Neural progenitor cell (in vitro differentiated cells): Measurements from ENCODE around the gene ACP5. TPM values are rescaled to one million over a fixed set of nuclear protein-coding genes. Genes with fewer than 3 reads are reported as not detected.
A peak's percentile ranks its signal among the peaks of the same experiment; 100 is the strongest.

Source experiments
- DNase-seq: peaks from one replicate; pipeline ENCODE4 v3.0.0-alpha.2; 2016; ENCODE audit warnings: low spot score
- H2AFZ ChIP-seq: fragments of 200-600 bp; sonication (generic); replicated peaks from 2 replicates; pipeline ENCODE4 v1.6.1; 2016; ENCODE audit warnings: antibody characterized with exemption
- H3F3A ChIP-seq: fragments of 200-600 bp; sonication (generic); 2 replicates; pipeline ENCODE4 v1.6.1; 2016; ENCODE audit warnings: antibody characterized with exemption, low read depth
- H3K27ac ChIP-seq: fragments of 200-600 bp; sonication (generic); 2 replicates; pipeline ENCODE4 v1.5.1; 2016; ENCODE audit warnings: mild to moderate bottlenecking
- H3K27me3 ChIP-seq: fragments of 200-600 bp; sonication (generic); 2 replicates; pipeline ENCODE4 v1.6.1; 2016; ENCODE audit warnings: mild to moderate bottlenecking, moderate library complexity
- H3K36me3 ChIP-seq: fragments of 200-600 bp; sonication (generic); 2 replicates; pipeline ENCODE4 v1.5.1; 2016
- H3K4me1 ChIP-seq: fragments of 200-600 bp; sonication (generic); 2 replicates; pipeline ENCODE4 v1.6.1; 2016; ENCODE audit warnings: mixed run types
- H3K4me2 ChIP-seq: fragments of 200-600 bp; sonication (generic); 2 replicates; pipeline ENCODE4 v1.6.1; 2016
- H3K4me3 ChIP-seq: fragments of 200-600 bp; sonication (generic); 2 replicates; pipeline ENCODE4 v1.5.1; 2016
- H3K79me2 ChIP-seq: fragments of 200-600 bp; sonication (generic); 2 replicates; pipeline ENCODE4 v1.6.1; 2016; ENCODE audit warnings: low read depth
- H3K9ac ChIP-seq: fragments of 200-600 bp; sonication (generic); 2 replicates; pipeline ENCODE4 v1.6.1; 2016
- H3K9me3 ChIP-seq: fragments of 200-600 bp; sonication (generic); 2 replicates; pipeline ENCODE4 v1.5.1; 2016; ENCODE audit warnings: low read depth
- H4K20me1 ChIP-seq: fragments of 200-600 bp; sonication (generic); 2 replicates; pipeline ENCODE4 v1.6.1; 2016; ENCODE audit warnings: low read depth
- H3K27ac Mint-ChIP-seq: 3 replicates; pipeline ENCODE4 v1.8.0; 2021; ENCODE audit warnings: mixed read lengths
- H3K27me3 Mint-ChIP-seq: 2 replicates; pipeline ENCODE4 v1.8.0; 2022; ENCODE audit warnings: low read depth, mild to moderate bottlenecking, inconsistent platforms, moderate library complexity, mixed read lengths; ENCODE audit not compliant: insufficient read depth
- H3K36me3 Mint-ChIP-seq: 3 replicates; pipeline ENCODE4 v1.8.0; 2021; ENCODE audit warnings: mixed read lengths
- H3K4me1 Mint-ChIP-seq: 3 replicates; pipeline ENCODE4 v1.8.0; 2021; ENCODE audit warnings: mixed read lengths
- H3K4me3 Mint-ChIP-seq: 3 replicates; pipeline ENCODE4 v1.8.0; 2021; ENCODE audit warnings: mild to moderate bottlenecking, moderate library complexity, mixed read lengths
- H3K9me3 Mint-ChIP-seq: 3 replicates; pipeline ENCODE4 v1.8.0; 2020; ENCODE audit warnings: mixed read lengths
- EZH2 ChIP-seq: fragments of 200-600 bp; sonication (generic); IDR thresholded peaks from 2 replicates; pipeline ENCODE4 v1.6.1; 2017; ENCODE audit warnings: antibody characterized with exemption, mild to moderate bottlenecking, moderate library complexity
- EZH2phosphoT487 ChIP-seq: fragments of 200-600 bp; sonication (generic); IDR thresholded peaks from 2 replicates; pipeline ENCODE4 v1.6.1; 2017; ENCODE audit warnings: antibody characterized with exemption
- total RNA-seq: library from RNA; depleted of rRNA; stranded (reverse); fragments of >200 nt; gene quantifications from 2 replicates; pipeline ENCODE4 v1.2.3, GENCODE V29; 2015; ENCODE audit warnings: low replicate concordance
- TF ChIP-seq, protein P1 (sequence below): fragments of 200-600 bp; sonication (generic); IDR thresholded peaks from 2 replicates; pipeline ENCODE4 v1.5.1; 2017; ENCODE audit warnings: antibody characterized with exemption, mild to moderate bottlenecking

ACP5 gene
- total RNA-seq, 1 donor from 2014 or later: 0.11 TPM

DNA sequence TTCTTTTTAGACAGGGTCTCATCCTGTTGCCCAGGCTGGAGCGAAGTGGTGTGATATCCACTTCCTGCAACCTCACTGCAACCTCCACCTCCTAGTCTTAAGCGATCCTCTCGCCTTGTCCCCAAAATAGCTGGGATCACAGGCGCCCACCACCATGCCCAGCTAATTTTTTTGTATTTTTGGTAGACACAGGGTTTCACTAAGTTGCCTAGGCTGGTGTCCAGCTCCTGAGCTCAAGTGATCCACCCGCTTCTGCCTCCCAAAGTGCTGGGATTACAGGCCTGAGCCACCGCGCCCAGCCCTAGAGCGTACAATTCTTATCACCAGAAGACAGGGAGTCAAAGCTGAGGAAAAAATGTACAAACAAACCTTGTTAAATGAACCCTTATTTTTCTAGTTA, 13.9 kb downstream of the ACP5 start:
- no peaks in the 10 kb centered on the region for H3K4me1 ChIP-seq
- Mint-ChIP-seq H3K4me1 (peaks cover 13% of the 10 kb centered on the region), H3K27me3 (peaks cover 2% of the 10 kb centered on the region), H3K9me3 (no peaks in the 10 kb centered on the region), H3K4me3 (no peak overlapping the region), H3K27ac (no peak overlapping the region), H3K36me3 (no peaks in the 10 kb centered on the region)
- peaks cover 2% of the 10 kb centered on the region for H4K20me1 ChIP-seq
- no peak overlapping the region for H3K4me2 ChIP-seq
- H3K4me3 ChIP-seq: no peak overlapping the region
- no peak overlapping the region for H3K27ac ChIP-seq
- H3K27me3 ChIP-seq: no peaks in the 10 kb centered on the region
- H3K79me2 ChIP-seq: peaks cover 4% of the 10 kb centered on the region
- no peaks in the 10 kb centered on the region for H3K9me3 ChIP-seq
- peaks cover 4% of the 10 kb centered on the region for H3F3A ChIP-seq
- no peak for TF ChIP-seq EZH2phosphoT487
- no peak for TF ChIP-seq EZH2
- TF ChIP-seq, protein P1, sequence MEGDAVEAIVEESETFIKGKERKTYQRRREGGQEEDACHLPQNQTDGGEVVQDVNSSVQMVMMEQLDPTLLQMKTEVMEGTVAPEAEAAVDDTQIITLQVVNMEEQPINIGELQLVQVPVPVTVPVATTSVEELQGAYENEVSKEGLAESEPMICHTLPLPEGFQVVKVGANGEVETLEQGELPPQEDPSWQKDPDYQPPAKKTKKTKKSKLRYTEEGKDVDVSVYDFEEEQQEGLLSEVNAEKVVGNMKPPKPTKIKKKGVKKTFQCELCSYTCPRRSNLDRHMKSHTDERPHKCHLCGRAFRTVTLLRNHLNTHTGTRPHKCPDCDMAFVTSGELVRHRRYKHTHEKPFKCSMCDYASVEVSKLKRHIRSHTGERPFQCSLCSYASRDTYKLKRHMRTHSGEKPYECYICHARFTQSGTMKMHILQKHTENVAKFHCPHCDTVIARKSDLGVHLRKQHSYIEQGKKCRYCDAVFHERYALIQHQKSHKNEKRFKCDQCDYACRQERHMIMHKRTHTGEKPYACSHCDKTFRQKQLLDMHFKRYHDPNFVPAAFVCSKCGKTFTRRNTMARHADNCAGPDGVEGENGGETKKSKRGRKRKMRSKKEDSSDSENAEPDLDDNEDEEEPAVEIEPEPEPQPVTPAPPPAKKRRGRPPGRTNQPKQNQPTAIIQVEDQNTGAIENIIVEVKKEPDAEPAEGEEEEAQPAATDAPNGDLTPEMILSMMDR: no peak
- H2AFZ ChIP-seq: no peak overlapping the region
- no peaks in the 10 kb centered on the region for H3K36me3 ChIP-seq
- no peak for DNase-seq
- H3K9ac ChIP-seq: no peak overlapping the region

DNA sequence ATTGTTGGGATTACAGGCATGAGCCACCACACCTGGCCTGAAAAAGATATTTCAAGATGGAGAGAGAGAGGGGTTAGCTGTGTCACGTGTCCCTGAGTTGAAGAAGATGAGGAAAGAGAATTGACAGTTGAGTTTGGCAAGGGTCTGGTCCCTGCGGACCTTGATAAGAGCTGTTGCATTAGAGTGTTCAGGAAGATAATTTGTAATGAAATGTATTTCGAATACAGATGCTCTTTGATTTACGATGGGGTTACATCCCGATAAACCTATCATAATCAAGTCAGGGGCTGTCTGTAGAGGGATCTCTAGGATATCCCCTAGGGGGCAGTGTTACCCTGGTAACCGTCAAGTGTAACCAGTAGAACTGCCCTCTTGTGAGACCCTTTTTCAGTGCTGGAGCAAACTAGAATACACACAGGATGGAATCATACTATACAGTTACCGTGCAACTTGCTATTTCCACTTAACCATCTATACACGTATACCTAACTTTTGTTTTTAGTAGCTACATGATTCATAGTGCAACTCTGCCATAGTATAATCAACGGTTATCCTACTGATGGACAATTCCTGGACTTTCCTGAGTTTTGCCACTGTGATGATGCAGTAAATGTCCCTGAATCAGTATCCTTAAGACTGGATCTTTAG, 16.9 kb downstream of the ACP5 start:
- Histone ChIP-seq H3K36me3 (no peaks in the 10 kb centered on the region), H3K9me3 (no peaks in the 10 kb centered on the region), H3K27me3 (no peaks in the 10 kb centered on the region), H3K4me3 (no peak overlapping the region), H3K9ac (no peak overlapping the region), H3K27ac (no peak overlapping the region), H3K4me1 (peaks cover 5% of the 10 kb centered on the region), H3K4me2 (peak overlapping the region; percentile 89), H2AFZ (no peak overlapping the region), H3F3A (peaks cover 4% of the 10 kb centered on the region), H4K20me1 (peaks cover 22% of the 10 kb centered on the region), H3K79me2 (peaks cover 34% of the 10 kb centered on the region)
- TF ChIP-seq, protein P1: peak; percentile 86
- TF ChIP-seq EZH2 (no peak), EZH2phosphoT487 (no peak)
- peaks cover 26% of the 10 kb centered on the region for H3K4me1 Mint-ChIP-seq
- no peaks in the 10 kb centered on the region for H3K9me3 Mint-ChIP-seq
- peak overlapping the region; percentile 78 for H3K4me3 Mint-ChIP-seq
- peaks cover 2% of the 10 kb centered on the region for H3K27me3 Mint-ChIP-seq
- H3K27ac Mint-ChIP-seq: no peak overlapping the region
- peak; percentile 91 for DNase-seq
- H3K36me3 Mint-ChIP-seq: peaks cover 5% of the 10 kb centered on the region

DNA sequence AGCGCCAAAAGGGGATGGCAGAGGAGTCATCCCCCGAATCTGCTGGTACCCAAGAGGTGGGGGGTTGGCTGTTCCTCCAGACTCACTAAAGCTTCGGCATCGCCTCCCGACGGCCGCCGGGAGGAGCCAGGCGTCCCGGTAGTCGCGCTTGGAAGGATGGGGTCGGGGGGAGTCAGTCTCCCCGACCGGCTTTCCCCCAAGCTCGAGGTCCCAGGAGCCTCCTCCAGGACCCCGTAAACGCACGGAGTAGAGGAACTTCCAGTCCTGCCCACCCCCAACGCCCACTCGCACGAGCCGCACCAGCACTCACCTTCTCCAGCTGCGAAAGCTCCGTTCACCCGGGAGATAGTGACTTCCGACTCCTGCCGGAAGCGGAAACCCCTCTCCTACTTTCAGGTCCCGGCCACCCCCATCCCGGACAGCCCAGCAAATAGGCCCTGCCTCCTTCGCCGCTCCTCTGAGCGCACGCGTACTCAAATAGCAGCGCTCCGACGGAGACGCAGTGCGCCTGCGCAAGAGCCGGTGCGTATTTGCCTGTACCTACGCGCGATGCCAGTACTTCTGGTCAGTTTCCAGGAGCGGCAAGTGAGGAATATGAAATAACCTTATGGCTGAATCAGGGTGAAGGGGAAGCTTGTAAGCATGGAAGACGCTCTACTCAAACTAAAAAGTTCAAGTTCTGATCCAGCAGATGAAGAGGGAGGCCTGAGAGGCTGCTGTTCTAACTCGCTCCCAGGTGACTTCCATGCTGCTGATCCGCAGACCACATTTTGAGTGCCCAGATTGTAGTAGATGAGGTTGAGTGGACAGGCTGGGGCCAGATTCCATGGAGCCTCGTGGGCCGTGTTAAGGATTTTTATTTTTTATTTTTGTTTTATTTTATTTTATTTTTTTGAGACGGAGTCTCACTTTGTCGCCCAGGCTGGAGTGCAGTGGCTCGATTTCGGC, 18.3 kb downstream of the ACP5 start, which contains the start of gene ELOF1:
TSS of gene ELOF1 (minus strand) at position 350 of the 948 bp plus-strand sequence. CDS start 4,883 bp downstream, outside the sequence.
- Mint-ChIP-seq H3K27me3 (peaks cover 2% of the 10 kb centered on the region), H3K27ac (peak within 1 kb of the TSS; percentile 68), H3K36me3 (peaks cover 6% of the 10 kb centered on the region), H3K4me1 (peaks cover 26% of the 10 kb centered on the region), H3K9me3 (no peaks in the 10 kb centered on the region), H3K4me3 (peak within 1 kb of the TSS; percentile 98)
- Histone ChIP-seq H4K20me1 (peaks cover 22% of the 10 kb centered on the region), H3K9ac (peak within 1 kb of the TSS; percentile 82), H3F3A (peaks cover 4% of the 10 kb centered on the region), H3K4me3 (peak within 1 kb of the TSS; percentile 90), H3K36me3 (no peaks in the 10 kb centered on the region), H3K4me1 (peaks cover 5% of the 10 kb centered on the region), H2AFZ (peak within 1 kb of the TSS; percentile 86), H3K27ac (no peak within 1 kb of the TSS), H3K79me2 (peaks cover 40% of the 10 kb centered on the region), H3K27me3 (no peaks in the 10 kb centered on the region), H3K9me3 (no peaks in the 10 kb centered on the region), H3K4me2 (peak within 1 kb of the TSS; percentile 89)
- TF ChIP-seq EZH2phosphoT487: no peak
- TF ChIP-seq, protein P1: peak; percentile 31
- peak; percentile 99 for DNase-seq
